SHP77 treated with DMSO at 0.1 percent for 48 hours (cell line): ENCODE results near the gene PABPN1L.

Experiments used
- DNase-seq: peaks from one replicate; lab custom pipeline; 2025; lab: John Stamatoyannopoulos, UW

PABPN1L gene

GRCh38 chr16:88866151-88866920 is at the start of gene PABPN1L:
Gene PABPN1L, minus strand, starts transcription at chr16:88866660. Its CDS starts 54 bp downstream, at chr16:88866606.
- DNase-seq: no peak

DNA sequence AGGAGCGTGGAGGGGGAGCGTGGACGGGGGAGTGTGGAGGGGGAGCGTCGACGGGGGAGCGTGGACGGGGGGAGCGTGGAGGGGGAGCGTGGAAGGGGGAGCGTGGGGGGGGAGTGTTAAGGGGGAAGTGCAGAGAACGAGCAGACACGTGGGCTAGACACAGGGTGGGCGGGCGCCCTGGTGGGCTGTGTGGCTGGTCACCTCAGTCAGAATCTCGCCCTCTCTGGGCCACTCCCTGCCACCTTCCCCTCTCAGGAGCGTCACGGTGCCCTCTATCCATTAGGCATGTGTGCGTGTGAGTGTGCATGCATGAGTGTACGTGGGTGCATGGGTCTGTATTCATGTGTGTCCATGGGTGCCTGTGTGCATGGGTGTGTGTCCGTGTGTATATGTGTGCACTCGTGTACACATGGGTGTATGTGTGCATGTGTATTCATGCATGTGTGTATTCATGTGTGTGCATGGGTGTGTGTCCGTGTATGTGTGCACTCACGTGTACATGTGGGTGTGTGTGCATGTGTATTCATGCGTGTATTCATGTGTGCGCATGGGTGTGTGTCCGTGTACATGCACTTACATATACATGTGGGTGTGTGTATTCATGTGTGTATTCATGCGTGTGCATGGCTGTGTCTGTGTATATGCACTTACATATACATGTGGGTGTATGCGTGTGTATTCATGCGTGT is 49.3 kb upstream of the PABPN1L start:
- no peak for DNase-seq

GRCh38 chr16:88914750-88915368 is 48.4 kb upstream of the PABPN1L start:
- DNase-seq: no peak

- DNase-seq: no peak
These were observed 47.4 kb upstream of the PABPN1L start for GRCh38 chr16:88913870-88914269.

DNA sequence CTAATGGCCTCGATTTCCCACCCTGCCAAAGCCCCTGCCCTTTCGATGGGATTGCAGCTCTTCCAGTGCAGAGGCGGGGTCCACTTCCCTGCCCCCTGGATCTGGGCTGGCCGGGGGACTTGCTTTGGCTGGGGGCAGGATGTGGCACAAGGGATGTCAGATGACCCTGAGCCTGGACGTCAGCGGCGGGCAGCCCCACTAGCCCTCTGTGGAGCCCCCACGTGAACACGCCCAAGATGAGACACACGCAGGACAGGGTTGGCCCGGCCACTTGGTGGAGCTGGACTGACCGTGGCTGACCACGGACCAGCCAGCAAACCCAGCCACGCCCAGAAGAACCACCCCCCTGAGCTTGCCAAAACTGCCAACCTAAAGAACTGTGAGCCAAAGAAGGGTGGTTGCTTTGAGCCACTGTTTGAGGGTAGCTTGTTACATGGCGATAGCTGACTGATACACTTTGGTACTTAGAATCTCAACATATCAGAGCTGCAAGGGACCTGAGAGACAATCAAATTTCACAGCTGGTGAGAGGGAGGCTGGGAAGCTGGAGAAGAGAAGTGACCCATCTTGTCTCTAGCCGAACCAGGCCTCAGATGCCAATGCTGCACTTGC is 46.6 kb upstream of the PABPN1L start:
- DNase-seq: no peak

DNA sequence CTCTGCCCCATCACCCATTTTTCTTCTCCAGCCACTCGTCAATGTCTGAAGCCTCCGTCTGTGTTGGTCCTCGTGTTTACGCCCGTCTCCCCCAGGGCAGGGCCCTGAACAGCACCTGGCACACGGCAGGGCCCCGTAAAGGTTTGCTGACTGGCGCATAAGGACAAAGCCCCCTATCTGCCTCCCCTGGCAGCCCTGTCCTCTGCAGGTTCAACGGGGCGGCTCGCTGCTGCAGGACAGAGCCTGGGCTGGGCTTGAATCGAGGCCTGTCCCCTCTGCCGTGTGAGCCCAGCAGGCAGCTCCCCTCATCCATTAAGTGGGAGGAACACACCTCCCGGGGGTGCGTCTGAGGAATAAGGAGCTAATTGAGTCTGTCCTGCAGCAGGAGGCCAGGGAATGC is 46.1 kb upstream of the PABPN1L start:
- no peak for DNase-seq

- no peak for DNase-seq
These were observed 45.5 kb upstream of the PABPN1L start for GRCh38 chr16:88911946-88912310.

GRCh38 chr16:88911136-88911945 is 44.9 kb upstream of the PABPN1L start:
- DNase-seq: no peak

- no peak for DNase-seq
These were observed 44.0 kb upstream of the PABPN1L start for GRCh38 chr16:88910284-88911135.

GRCh38 chr16:88909431-88910210 is 43.2 kb upstream of the PABPN1L start:
- DNase-seq: no peak

DNA sequence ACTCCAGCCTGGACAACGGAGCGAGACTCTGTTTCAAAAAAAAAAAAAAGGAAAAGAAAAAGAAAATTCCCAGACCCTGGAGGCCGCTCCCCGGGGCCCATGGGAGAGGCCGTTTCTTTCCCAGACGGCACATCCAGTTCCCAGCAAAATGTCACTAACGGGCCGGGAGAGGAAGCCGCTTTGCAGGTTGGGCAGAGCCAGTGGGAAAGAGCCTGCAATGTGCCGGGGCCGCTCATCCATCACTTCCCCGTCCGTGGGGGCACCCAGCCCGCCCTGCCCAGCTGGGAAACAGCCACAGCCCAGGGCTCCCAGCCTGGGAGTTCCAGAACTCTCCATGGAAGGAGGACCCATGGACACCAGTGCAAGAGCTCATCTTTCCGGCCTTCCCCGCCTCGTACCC is 41.8 kb upstream of the PABPN1L start:
- no peak for DNase-seq

GRCh38 chr16:88907768-88908167 is 41.3 kb upstream of the PABPN1L start:
- DNase-seq: no peak

GRCh38 chr16:88906535-88907105 is 40.2 kb upstream of the PABPN1L start:
- no peak for DNase-seq

GRCh38 chr16:88906020-88906419 is 39.6 kb upstream of the PABPN1L start:
- no peak for DNase-seq

- DNase-seq: peak; percentile 21
These were observed 39.1 kb upstream of the PABPN1L start for GRCh38 chr16:88905563-88905962.

- DNase-seq: no peak
These were observed 38.4 kb upstream of the PABPN1L start for GRCh38 chr16:88904676-88905365.

- DNase-seq: no peak
These were observed 36.8 kb upstream of the PABPN1L start for GRCh38 chr16:88903267-88903666.

DNA sequence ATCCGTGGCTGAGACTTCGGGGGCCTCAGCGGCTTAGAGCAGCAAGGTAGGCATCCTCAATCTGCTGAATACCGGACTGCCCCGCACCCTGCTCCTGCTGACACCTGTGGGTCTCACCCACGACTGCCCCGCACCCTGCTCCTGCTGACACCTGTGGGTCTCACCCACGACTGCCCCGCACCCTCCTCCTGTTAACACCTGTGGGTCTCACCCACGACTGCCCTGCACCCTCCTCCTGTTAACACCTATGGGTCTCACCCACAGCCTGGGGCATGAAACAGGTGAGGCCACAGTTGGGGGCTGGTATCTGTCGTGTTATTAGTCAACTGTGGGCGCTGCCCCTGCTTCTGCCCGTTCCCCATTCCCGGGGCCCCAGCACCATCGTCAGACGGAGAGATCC is 36.3 kb upstream of the PABPN1L start:
- DNase-seq: no peak

DNA sequence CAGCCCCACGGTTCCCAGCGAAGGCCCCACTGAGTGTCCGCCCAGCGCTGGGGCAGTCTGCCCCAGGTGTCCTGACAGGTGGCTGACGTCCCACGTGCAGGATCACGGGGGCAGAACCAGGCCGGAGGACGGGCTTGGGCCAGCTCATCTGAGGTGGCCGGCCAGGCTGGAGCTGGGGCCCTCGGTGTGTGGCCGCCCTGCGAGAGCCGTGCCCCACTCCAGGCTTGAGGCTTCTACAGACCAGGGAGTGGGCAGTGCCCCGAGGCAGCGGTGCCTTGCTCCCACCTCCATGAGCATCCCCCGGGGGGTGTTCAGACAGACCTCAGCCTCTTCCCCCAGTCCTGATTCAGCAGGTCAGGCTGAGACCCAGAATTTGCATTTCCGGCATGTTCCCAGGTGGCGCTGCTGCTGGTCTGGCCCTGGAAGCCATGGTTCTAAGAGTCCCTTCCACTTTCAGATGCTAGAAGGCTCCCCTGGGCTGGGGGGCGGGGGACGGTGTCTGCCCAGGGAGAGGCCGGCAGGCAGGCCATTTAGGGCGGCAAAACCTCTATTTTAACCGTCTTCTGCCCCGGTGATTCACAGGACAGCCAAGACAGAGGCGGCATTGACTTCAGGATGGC is 35.4 kb upstream of the PABPN1L start:
- DNase-seq: no peak
